HG03571 (cell line): Measurements from ENCODE around the gene CRACR2A.

ENCODE experiments used
- ATAC-seq: cut with Tn5 transposase; IDR thresholded peaks from one replicate; pipeline ENCODE4 v1.9.1; 2021; ENCODE audit not compliant: unreplicated experiment

Gene CRACR2A

DNA sequence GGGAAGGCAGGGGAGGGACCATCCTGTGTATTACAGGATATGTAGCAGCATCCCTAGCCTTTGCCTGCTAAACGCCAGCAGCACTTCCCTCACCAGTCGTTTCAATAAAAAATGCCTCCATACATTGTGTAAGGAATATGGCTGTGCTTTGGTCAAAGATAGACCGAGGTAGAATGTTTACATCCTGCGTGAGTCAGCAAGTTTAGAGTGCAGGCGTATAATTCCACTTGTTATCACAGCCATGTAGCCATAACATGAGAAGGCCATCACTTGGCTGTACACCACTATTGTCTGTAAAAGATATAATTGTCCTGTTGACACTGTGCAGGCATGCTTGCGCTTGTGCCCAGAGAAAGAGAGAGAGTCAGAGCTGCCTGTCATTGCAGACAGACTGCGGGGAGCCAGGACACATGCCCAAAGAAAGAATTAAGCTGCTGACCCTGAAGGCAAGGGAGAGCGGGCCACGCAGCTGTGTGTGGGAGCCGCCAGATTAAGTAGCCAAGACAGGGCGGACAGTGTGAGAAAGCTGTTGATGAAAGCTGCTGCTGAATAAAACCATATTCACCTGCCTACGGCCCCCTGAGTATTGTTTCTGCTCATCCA, 68.4 kb downstream of the CRACR2A start:
- no peak for ATAC-seq

DNA sequence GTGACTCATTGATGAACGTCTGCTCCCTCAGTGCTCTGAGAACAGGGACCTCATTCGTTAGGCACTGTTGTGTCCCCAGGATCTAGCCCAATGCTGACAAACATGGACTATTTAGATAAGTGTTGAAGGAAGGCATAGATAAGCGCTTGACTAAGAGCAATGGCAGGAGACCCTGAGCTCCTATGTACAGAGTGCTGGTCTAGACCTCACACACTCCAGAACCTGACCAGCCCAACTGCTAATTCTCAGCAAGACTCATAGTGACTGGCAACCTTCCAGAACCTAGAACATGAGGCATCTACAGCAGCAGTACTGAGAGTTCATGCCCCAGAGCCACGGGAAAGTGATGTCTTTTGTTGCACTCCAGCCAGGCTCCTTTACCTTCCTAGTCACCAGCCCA, 69.2 kb downstream of the CRACR2A start:
- ATAC-seq, result no peak

DNA sequence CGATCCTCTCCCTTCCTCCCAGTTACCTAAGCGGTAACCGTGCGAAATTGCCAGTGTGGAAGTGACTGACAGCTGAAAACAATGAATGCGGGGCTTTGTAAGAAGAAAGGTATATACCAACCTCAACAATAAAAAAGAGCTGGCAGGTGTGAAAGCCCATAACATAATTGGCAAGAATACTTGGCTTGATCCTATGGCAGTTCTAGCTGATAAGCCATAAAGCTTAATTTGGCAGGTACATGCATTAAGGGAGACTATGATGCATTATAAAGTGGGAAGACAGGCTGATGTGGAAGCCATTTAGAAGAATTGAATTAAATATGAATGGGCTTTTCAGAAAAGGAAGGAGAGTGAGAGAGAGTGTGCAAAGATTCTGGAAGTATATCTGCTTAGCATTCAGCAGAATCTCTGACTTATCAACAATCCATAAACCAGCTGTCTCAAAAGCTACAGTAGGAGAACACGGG, 71.3 kb downstream of the CRACR2A start:
- ATAC-seq, result no peak

DNA sequence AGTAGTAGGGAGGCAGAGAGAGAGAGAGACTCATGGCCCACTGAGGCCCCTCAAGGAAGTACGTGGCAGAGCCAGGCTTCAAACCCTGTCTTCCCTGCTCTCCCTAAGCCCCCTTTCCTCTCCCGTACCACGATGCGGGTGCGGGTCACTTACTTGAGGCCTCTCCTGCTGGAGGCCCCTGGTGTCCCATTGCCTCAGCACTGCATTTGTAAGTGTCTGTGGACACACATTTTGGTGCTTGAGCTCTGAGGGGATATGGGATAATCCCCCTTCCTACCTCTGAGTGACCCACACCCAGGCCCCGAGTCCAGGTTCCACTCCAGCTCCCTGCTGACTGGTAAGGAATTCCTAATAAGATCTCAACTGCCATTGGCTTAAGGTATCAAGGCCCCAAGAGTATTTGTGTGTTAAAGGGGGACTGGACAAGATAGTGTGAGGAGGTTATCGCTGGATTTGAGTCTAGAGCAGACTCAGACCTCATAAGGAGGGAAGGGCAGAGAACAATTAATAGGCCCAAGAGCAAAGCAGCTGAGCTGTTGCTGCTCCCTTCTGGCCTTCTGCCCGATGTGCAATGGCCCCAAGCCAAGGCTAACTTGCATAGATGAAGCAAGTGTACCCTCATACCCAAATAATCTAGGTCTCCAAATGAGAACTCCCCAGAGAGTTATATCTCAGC, 71.9 kb downstream of the CRACR2A start:
- no peak for ATAC-seq

DNA sequence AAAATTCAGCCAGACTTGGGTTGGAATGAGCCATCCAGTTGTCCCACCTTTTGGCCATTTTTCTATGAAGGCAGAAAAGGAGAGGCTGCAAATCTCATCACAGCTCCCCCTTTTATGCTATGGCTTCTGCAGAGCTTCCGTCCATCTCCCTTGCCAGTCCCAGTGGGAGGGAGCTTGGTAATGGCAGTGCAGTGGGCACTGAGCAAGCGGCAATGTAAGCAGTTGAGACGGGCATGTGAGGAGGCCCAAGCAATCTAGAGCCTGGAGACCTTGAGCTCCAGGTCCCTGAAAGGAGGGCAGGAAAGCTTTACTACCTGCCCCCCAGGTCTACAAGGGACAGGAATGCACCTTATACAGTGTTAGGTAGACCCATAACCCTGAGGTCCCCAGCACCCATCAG, 73.1 kb downstream of the CRACR2A start:
- no peak for ATAC-seq

DNA sequence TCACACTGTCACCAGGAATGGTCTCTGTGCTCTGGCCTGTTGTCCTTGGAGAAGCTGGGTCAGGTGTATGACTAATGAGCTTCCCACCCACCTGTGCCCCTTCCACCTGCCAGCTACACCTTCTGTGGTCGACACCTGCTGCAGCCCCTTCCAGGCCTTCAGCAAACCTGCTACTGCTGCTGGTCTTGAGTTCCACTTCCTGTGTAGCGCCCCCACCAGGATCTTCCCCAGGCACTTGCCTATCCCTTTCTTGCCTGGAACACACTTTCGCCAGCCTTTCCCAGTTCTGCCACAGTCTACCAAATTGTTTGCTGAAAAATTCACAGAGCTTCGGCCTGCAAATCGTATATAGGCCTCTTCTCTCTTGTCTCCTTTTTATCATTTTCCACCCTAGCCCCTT, 75.3 kb downstream of the CRACR2A start:
- no peak for ATAC-seq

DNA sequence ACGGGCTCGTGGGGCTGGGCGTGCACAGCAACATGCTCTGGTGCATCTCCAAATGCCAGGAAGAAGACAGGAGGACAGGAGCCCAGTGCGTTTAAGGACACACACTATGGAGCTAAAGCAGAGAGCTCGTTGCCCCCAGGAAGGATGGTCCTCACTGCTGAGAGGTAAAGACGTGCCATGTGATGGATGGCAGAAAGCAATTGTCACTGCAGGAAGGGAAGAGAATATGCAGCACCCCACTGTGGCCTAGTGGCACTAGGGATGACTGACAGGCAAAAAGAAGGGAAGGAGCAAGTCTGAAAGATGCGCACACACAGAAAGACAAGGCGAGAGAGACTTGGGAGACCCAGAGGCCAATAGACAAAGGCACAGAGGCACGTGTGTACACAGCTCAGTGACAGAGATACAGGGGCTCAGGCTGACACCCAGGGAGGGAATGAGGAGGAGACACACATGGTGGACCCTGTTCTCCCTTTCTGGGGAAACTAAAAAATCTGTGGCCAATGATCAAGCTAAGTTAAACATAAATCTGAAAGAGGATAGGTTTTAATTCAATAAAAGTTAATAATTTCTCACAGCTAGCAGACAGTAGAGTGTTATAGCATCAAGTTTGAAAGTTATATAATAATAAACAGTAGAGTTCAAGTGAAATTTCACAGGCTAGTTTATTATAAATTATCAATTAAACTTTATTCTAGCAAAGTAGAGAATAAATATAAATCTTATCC, 78.8 kb downstream of the CRACR2A start:
- no peak for ATAC-seq

DNA sequence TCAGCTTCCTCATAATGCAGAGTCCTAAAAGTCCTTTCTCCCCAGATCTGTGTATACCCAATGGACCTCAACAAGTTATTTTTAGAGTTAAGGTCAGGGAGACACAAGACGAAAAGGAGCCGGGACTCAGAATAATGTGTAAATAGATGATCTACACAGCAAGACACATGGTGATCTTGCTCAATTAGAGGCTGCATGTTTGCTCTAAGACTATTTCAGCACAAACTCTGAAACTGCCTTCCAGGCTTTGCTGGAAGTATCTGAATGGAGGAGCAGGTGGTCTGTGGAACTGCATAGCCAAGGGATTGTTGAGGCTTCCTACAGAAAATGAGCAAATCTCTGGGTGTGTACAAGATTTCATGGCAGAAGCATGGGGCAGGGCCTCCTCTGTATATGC, 80.8 kb downstream of the CRACR2A start:
- ATAC-seq, result no peak

DNA sequence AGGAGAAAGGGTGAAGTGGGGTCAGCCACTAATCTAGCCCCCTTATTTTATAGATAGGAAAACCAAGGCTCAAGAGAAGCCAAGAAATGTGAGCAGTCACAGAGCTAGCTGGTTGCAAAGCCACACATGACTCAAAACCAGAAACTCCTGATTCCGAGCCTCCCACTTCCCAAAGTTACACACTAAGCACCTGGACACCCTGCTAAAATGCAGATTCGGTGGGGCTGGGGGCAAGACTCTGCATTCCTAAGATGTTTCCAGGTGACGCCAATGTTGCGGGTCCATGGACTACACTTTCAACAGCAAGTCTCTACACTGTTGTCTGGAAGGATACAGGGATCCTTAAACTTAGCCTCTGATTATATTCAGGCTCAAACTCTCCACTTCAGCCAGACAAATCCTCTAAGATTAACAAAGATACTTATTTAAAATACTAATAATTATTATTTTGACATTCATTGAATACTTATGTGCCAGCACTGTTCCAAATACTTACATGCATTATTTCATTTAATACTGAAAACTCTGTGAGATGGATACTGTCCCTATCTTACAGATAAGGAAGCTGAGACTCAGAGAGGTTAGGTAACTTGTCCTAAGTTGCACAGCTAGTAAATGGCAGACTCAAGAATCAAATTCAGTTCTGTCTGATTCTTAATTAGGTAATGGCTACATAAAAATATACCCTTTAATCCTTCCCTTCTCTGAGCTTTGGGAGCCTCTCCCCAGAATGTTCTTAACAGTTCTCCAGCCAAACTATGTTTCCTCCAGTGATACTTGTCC, 81.4 kb downstream of the CRACR2A start:
- no peak for ATAC-seq

DNA sequence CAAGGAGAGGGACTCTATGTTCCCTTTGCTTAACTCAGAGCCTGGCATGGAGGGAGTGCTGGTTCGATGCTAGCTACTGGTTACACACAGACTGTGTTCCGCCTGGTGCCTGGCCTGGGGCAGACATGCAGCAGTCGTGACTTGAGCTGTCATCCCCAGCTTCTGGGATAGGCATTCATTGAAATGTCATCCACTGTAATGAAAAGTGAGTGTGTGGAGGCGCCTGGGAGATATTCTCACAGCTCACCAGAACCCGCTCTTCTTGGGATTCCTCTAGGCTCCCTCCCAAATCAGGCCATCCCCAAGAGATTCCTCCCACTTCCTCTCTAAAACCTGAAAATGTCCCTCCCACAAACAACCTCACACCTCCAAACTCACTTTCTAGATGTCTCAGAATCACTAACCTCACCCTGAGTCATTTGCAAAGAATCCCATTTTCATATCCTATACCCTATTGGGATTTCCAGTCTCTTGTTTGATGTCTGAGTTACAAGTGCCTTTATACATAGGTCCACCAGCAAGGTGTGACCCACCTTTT, 82.8 kb downstream of the CRACR2A start:
- no peak for ATAC-seq

DNA sequence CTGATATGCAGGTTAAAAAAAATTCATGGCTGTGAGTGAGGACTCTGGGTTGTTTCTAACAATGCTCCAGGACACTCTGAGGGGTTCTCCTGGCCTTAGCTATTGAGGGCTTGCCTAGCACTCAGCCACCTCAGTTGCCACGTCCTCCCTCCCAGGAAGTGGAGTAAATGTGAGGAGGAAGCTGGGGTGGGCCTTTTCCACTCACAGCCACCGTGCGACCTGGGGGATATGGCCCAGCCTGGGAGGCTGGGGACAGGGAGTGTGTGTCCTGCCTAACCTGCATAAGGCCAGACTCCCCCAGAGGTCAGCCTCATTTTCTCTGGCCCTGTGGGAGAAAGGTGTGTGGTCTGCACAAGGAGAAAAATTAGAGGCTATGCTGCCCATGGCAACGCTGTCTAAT, 83.3 kb downstream of the CRACR2A start:
- no peak for ATAC-seq

DNA sequence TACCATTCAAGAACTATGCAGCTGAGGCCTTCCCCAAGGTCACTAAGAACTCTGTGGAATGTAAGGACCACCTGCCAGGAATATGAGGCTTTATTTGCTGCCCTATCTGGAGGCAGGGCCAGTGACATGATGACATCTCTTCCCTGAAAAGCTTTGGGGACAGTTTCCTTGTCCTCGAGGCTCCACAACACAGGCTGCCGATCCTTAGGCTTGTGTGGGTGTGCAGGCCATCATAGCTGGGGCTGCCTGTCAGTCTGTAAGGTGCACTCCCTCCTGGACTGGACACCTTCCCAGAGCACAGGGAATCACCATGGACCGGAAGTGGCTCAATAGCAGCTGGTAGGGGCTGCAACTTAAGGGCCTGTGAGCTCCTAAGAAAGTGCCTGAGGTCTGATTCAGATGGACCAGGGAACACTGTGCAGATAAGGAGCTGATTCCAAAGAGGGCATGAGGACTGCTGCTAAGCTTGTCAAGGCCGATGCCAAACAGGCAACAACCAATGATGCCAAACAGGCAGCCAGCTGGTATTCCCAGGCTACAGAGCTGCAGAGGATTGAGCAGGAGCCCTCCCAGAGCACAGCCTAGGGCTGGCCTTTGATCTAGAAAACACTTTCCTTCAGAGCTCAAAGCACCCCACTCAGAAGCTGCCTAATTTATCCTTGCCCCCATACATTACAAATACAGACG, 84.3 kb downstream of the CRACR2A start:
- no peak for ATAC-seq

DNA sequence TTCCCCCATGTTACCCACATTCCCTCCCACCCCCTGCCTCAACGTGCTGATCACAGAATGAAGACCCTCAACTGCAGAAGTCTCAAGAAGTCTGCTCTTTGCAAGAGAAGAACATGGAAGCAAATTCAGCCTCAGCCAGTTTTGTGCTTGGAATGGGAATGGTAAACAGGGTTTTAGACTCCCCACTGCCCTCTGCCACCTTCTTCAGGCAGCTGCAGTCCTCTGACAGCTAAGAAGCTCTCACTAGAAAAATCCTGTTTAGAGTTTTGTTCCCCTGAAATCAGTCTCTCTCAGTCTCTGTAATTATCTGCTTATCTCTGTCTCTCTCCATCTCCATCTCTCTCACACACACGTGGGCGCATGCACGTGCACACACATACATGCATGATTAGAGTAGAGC, 85.4 kb downstream of the CRACR2A start:
- ATAC-seq, result no peak

DNA sequence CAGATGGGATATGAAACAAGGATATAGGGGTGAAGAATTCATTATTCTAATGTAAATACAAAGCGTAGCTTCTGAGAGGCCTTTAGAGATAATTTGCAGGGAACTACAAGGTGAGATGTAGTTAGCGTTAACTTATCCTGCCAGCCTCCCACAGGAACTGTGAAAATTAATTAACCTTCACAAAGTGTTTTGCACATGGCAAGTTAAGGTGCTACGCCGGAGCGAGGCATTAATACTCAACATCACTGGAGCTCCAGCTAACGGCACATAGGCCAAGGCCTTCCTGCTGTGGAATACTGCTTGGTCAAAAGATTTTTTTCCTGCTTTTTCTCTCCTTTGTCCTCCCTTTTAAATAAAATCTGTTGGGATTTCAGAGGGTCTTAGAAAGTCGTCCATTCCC, 86.5 kb downstream of the CRACR2A start:
- no peak for ATAC-seq

DNA sequence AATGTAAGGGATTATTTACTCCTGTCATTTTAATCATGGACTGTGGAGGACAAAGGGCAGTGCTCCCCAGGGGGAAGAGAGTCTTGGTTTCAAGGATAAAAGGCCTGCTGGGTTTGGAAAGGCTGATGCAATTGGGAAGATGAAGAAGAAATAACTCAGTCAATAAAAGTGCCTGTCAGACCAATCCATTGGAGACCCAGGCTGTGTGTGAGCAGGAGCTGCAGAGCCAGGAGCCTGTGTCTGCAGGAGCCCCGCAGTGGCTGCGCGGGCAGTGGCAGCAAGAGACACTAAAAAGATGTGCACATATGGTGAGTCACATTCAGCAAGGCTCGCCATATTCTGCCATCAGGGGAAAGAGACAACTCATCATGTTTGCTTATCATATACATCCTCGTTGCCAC, 90.4 kb downstream of the CRACR2A start:
- ATAC-seq, result no peak

DNA sequence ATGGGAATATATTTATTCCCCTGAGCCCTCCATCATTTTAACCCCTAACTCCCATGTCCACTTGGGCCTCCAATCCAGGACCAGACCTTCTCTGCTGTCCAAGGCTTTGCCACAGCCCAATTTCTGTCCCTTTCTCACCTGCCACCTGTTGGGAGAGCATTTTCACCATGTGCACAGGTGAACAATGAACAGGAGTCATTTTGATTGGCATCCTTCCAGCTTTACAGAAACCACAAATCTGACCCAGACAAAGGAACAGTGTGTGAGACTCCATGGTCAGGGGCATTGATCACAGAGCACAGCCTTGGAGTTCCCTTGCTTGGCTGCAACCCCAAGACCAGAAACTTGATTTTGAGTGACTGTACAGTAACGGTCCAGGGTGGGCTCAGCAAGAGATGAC, 91.9 kb downstream of the CRACR2A start:
- no peak for ATAC-seq

DNA sequence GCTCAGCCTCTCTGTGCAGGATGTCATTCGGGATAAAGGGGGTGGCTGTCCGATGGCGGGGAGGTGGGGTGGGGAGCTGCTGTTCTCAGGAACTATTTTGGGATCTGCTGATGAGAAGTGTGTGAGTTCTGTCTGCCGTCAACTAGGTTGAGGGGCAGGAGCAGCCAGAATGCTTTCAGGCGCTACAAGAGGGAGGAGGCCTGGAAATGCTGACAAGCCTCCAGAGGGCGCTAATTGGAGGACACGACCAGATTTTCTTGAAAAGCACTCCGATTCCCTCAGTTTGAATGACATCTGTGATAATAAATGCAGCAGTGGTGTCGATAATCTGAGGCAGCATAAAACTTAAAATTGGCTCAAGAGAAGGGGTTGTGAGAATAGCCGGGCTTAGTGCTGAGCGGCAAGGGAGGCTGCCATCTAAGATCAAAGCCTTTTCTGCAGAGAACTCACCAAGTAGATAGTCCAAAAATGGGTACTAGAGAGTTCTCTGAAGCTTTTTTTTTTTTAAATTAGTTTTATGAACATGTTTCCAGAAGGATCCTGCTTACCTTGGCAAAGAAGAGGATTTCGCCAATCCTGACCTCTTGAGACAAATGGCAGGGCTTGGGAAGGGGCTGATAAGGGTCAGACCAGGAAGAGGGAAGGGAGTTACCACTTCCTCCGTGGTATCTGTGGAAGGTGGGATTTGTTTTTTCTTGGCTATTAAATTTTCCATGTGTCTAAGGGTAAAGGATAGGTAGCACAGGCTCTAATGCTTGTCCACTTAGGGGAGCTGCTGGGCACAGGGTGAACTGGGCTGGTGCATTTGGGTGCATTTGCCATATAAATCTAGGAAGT, 94.4 kb downstream of the CRACR2A start:
- ATAC-seq, result no peak

DNA sequence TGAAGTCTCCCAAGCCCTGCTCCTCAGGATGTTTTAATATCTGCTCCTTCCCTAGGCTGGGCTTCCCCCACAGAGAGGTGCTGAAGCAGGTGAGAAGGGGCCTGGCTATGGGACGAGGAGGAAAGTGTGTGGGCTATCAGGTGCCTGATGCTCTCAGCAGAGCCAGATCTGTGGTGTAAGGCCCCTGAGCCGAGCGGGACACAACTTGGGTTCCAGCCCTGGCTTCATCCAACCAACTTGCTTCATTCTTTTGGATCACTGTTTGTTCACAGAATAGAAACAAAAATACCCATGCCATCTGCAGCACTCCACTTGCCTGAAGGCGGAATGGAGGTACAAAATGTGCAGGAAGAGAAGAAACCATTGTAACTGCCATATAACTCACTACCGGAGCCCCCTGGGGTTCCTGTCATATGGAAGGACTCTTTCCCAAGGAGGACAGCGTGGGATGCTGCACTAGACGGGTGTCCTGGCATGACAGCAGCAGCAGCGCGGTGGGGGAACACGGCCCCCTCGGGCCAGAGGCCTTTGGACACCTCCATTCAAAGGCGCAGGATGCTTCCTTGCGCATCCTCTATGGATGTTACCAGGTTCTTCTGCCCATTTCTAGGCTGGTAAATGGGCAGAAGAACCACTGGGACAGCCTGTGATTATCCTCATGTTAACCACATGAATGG, 95.8 kb downstream of the CRACR2A start:
- no peak for ATAC-seq

DNA sequence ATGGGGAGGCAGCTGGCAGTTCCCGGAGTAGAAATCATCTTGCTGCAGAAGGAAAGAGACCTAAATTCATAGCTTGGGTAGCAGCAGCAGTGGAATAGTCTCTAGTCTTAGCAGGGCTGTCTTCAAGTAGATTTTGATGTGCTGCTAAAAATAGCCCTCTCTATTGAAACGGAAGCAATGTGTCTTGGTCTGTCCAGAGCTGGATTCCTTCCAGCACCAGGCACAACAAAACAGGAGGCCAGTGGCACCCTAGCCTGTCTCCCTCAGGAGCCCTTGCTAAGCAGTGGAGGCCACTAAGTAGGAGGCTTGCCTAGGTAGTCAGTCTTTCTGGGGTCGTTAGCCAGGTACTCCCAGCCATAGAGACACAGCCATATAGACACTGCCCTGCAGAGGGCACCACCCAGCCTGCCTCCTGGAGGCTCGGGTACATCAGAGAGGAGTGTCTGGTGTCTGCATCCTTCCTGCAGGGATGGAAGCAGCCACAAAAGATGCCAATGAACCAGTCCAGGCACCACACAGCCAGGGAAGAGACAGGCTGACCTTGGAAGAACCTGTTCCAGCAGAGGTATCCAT, 97.5 kb downstream of the CRACR2A start:
- no peak for ATAC-seq
